Fibroblast of the aortic adventitia (primary cell): Measurements from ENCODE around the gene RTL1. TPM values are rescaled to one million over a fixed set of nuclear protein-coding genes. Genes with fewer than 3 reads are reported as not detected.

ENCODE experiments used
- DNase-seq: peaks from one replicate; pipeline ENCODE4 v3.0.0-alpha.2; 2010; ENCODE audit warnings: low read depth
- H3K4me3 ChIP-seq: 2 replicates; pipeline ENCODE4 v1.5.1; 2011; ENCODE audit warnings: low read depth, mild to moderate bottlenecking, control low read depth, low read length, moderate library complexity
- total RNA-seq: library from RNA; depleted of rRNA; stranded (reverse); fragments of >200 nt; gene quantifications from 2 replicates; pipeline ENCODE4 v1.2.3, GENCODE V29; 2012; ENCODE audit warnings: low replicate concordance
- TF ChIP-seq, protein P1 (sequence below): IDR thresholded peaks from 2 replicates; pipeline ENCODE4 v1.5.1; 2011; ENCODE audit warnings: mild to moderate bottlenecking, low read length, control low read depth, inconsistent platforms; ENCODE audit not compliant: insufficient read depth

Gene RTL1
- total RNA-seq, 1 donor: not detected

GRCh38 chr14:100872259-100873095 is 31.0 kb downstream of the RTL1 start:
- TF ChIP-seq, protein P1, sequence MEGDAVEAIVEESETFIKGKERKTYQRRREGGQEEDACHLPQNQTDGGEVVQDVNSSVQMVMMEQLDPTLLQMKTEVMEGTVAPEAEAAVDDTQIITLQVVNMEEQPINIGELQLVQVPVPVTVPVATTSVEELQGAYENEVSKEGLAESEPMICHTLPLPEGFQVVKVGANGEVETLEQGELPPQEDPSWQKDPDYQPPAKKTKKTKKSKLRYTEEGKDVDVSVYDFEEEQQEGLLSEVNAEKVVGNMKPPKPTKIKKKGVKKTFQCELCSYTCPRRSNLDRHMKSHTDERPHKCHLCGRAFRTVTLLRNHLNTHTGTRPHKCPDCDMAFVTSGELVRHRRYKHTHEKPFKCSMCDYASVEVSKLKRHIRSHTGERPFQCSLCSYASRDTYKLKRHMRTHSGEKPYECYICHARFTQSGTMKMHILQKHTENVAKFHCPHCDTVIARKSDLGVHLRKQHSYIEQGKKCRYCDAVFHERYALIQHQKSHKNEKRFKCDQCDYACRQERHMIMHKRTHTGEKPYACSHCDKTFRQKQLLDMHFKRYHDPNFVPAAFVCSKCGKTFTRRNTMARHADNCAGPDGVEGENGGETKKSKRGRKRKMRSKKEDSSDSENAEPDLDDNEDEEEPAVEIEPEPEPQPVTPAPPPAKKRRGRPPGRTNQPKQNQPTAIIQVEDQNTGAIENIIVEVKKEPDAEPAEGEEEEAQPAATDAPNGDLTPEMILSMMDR: no peak
- no peak for DNase-seq
- H3K4me3 ChIP-seq: no peak overlapping the region

- TF ChIP-seq, protein P1: no peak
- no peak overlapping the region for H3K4me3 ChIP-seq
- DNase-seq: peak; percentile 25
Measured at GRCh38 chr14:100871234-100872186, 32.0 kb downstream of the RTL1 start.

GRCh38 chr14:100868621-100869370 is 34.7 kb downstream of the RTL1 start:
- TF ChIP-seq, protein P1: no peak
- no peak overlapping the region for H3K4me3 ChIP-seq
- DNase-seq: no peak

DNA sequence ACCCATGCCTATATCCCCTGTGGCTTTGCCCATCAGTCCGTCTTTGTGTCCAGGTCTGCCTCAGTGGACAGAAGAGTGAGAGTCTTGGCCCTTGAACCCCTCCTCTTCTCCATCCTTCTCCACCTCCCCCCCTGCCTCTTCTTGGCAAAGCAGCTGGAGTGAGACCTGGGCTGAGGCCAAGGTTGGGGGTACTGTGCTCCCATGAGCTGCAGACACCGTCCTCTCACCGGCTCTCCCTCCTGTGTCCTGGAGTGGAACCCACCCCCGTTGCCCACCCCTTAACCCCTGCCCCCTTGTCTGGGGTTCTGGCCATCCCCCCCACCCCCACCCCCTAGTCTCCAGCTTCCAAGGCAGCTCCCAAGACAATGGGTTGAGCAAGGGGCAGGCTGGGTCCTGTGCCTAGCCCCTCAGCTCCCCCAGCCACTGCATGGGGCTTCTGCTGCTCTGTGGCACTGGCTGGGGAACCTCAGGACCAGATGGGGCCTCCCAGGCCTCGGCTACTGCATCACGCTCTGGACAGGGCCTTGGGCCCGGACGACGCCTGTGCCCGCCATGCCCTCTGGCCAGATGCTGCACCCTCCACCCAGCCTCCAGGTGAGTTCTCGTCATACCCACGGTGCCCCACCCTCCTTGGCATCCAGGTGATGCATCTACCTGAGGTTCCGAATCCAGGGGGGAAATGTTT is 35.7 kb downstream of the RTL1 start:
- no peak overlapping the region for H3K4me3 ChIP-seq
- TF ChIP-seq, protein P1: no peak
- no peak for DNase-seq

GRCh38 chr14:100866666-100867630 is 36.6 kb downstream of the RTL1 start:
- TF ChIP-seq, protein P1: no peak
- no peak for DNase-seq
- H3K4me3 ChIP-seq: no peak overlapping the region
